Measurements from ENCODE around the gene DDX54. TPM values are rescaled to one million over a fixed set of nuclear protein-coding genes. Genes with fewer than 3 reads are reported as not detected.

Gene DDX54
- total RNA-seq, 6 donors from 2014 or later = 43.3 to 81.5 (median 58.9) TPM

GRCh38 chr12:113232840-113233585 lies 47.7 kb upstream of the DDX54 start:
- DNase-seq (peak in 1 of 2 donors; percentile 68), ATAC-seq (ENCODE audit: low FRiP score in 2 of 2) (peak; percentile 69 to 74)
- no peak for TF ChIP-seq POLR2AphosphoS5 (IDR thresholded peaks at IDR 0.05)
- peak in 2 of 6 experiments; percentile 6 to 17 for TF ChIP-seq CTCF (IDR thresholded peaks at IDR 0.05)
- Histone ChIP-seq H3K9me3 (no peaks in the 10 kb centered on the region), H3K4me3 (peak overlapping the region in 1 of 4 donors; percentile 11), H3K4me1 (peaks cover 34 to 58% (median 48%) of the 10 kb centered on the region in 4 donors), H3K27me3 (no peaks in the 10 kb centered on the region), H3K36me3 (peaks cover 0 to 47% (median 37%) of the 10 kb centered on the region in 4 donors), H3K27ac (peak overlapping the region; percentile 22 to 68 (median 38))
- WGBS, 2 donors = 60 to 71% methylated on average over 9 to 25 of the region's 25 CpGs

- no peak for ATAC-seq (ENCODE audit: low FRiP score in 2 of 2)
- Histone ChIP-seq H3K27ac (peak overlapping the region; percentile 22 to 68 (median 38)), H3K4me1 (peaks cover 32 to 58% (median 48%) of the 10 kb centered on the region in 4 donors), H3K36me3 (peaks cover 0 to 55% (median 40%) of the 10 kb centered on the region in 4 donors), H3K4me3 (no peak overlapping the region), H3K9me3 (no peaks in the 10 kb centered on the region), H3K27me3 (no peaks in the 10 kb centered on the region)
- 87 to 93% methylated on average over 8 to 14 of the region's 18 CpGs for WGBS, 2 donors
- no peak for TF ChIP-seq CTCF (IDR thresholded peaks at IDR 0.05)
- no peak for TF ChIP-seq POLR2AphosphoS5 (IDR thresholded peaks at IDR 0.05)
- no peak for TF ChIP-seq EP300 (IDR thresholded peaks at IDR 0.05)
- TF ChIP-seq POLR2A (IDR thresholded peaks at IDR 0.05) = no peak
- DNase-seq = peak in 1 of 2 donors; percentile 75
Measured at GRCh38 chr12:113232089-113232839, 47.0 kb upstream of the DDX54 start.

GRCh38 chr12:113231235-113232088 lies 46.2 kb upstream of the DDX54 start:
- H3K4me1 ChIP-seq = peaks cover 24 to 56% (median 46%) of the 10 kb centered on the region in 4 donors
- WGBS, 2 donors = 89% methylated on average over 8 of the region's 8 CpGs
- DNase-seq = no peak
- no peaks in the 10 kb centered on the region for H3K27me3 ChIP-seq
- H3K36me3 ChIP-seq = peaks cover 0 to 61% (median 44%) of the 10 kb centered on the region in 4 donors
- peak overlapping the region in 2 of 4 donors; percentile 35 to 68 for H3K27ac ChIP-seq
- no peak overlapping the region for H3K4me3 ChIP-seq
- ATAC-seq (ENCODE audit: low FRiP score in 2 of 2) = no peak
- H3K9me3 ChIP-seq = no peaks in the 10 kb centered on the region
- TF ChIP-seq POLR2A (IDR thresholded peaks at IDR 0.05) = no peak
- no peak for TF ChIP-seq EP300 (IDR thresholded peaks at IDR 0.05)
- no peak for TF ChIP-seq CTCF (IDR thresholded peaks at IDR 0.05)
- TF ChIP-seq POLR2AphosphoS5 (IDR thresholded peaks at IDR 0.05) = no peak

GRCh38 chr12:113230315-113231234 lies 45.3 kb upstream of the DDX54 start:
- 94 to 98% methylated on average over 12 to 14 of the region's 15 CpGs for WGBS, 2 donors
- no peaks in the 10 kb centered on the region for H3K9me3 ChIP-seq
- TF ChIP-seq EP300 (IDR thresholded peaks at IDR 0.05) = no peak
- TF ChIP-seq CTCF (IDR thresholded peaks at IDR 0.05) = no peak
- no peak for TF ChIP-seq POLR2A (IDR thresholded peaks at IDR 0.05)
- TF ChIP-seq POLR2AphosphoS5 (IDR thresholded peaks at IDR 0.05) = no peak
- peaks cover 0 to 61% (median 44%) of the 10 kb centered on the region in 4 donors for H3K36me3 ChIP-seq
- DNase-seq (no peak), ATAC-seq (ENCODE audit: low FRiP score in 2 of 2) (no peak)
- no peak overlapping the region for H3K4me3 ChIP-seq
- peaks cover 20 to 49% (median 41%) of the 10 kb centered on the region in 4 donors for H3K4me1 ChIP-seq
- H3K27me3 ChIP-seq = no peaks in the 10 kb centered on the region
- H3K27ac ChIP-seq = no peak overlapping the region
